ENCODE results near the gene ANAPC10.
"Not testable (repeated sequence)": the region's sequence is repeated elsewhere in the genome, so short reads cannot be mapped to it uniquely, and the experiment has no call there.

Gene ANAPC10, protein sequence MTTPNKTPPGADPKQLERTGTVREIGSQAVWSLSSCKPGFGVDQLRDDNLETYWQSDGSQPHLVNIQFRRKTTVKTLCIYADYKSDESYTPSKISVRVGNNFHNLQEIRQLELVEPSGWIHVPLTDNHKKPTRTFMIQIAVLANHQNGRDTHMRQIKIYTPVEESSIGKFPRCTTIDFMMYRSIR

DNA sequence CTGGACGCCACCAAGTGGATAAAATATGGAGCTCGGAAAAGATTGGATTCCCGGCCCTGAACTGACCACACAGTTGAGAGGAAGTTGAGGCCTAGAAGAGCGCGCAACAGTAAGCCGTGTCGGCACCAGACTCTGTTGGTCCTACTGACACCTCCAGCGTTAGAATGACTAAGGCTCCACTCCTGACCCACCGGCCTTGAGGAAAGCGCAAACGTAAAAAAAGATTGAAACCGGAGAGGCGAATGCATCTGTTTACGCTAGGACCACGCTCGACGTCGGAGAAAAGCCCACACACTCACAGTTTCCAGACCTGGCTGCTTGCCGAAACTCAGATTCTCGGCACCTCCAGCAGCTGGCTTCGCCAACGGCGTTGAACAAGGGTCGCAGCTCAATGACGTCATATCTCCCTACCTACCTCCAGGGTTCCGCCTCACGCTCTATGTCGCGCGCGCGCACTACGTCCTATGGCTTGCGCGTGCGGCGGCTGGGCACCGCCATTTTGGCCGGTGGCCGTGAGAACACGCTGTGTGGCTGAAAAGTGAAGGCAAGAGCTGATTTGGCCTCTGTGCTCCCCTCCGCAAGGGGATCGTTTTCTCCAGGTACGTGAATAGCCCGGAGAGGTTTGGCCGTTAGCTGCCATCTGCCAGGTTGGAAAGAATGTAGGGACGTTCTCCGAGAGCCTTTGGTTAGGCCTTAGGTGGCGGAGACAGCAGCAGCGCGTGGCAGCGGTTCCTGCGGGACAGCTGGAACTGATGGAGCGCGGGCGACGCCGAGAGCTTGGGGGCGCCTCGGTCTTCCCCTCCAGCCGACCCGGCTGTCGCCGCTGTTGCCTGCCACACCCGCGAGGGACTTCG lies at the start of gene ANAPC10, which contains the start of gene ABCE1:
Gene ANAPC10 (minus strand): TSS at position 376 of the 854 bp plus-strand sequence. CDS start 2,097 bp downstream, outside the sequence.
Gene ABCE1 (plus strand): TSS at position 491 of the 854 bp plus-strand sequence. CDS start 6,102 bp downstream, outside the sequence.
- peak; percentile 97 for DNase-seq

DNA sequence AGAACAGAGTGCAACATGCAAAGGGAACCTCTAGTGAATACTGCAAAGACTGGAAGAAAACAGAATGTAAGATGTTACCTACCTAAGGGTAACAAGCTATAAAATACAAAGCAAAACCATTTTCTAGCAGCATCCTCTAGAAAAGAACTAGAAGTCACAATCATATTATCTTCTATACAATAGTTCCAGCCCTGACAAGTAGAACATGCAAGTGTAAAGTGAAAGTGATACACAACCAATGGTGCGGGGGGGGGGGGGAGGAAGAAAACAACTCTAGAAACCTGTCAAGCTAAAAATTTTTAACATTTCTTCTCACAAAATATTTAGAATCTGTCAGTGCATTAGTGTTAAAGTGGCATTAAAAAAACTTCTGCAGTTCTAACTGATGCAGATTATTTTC lies 38.2 kb upstream of the ANAPC10 start:
- DNase-seq, result not testable (repeated sequence)

DNA sequence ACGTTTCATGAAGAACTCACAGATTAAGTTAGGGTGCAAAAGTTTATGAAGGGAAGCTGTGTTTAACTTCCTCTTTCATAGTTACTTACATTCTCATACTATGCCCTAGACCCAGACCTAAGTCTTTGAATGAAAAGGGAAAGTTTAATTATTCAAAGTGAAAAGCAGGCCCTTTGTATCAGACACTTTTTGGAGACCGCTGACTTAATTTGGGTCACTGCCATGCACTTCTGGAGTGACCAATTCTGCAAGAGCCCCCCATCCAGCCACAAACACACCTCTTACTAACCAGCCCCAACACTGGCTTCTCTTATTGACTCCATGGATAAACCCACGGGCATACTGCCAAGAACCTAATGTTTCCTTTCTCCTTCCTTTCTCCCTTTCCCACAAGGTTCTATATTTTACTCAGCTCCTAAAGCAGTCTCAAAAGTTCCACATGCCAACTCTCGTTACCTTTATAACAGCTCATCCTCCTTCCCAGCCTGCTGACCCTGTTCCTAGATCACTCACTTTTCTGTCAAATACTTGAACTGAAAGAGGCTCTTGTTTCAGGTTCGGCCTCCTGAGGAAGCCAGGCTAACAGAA lies 34.6 kb upstream of the ANAPC10 start:
- no peak for DNase-seq

DNA sequence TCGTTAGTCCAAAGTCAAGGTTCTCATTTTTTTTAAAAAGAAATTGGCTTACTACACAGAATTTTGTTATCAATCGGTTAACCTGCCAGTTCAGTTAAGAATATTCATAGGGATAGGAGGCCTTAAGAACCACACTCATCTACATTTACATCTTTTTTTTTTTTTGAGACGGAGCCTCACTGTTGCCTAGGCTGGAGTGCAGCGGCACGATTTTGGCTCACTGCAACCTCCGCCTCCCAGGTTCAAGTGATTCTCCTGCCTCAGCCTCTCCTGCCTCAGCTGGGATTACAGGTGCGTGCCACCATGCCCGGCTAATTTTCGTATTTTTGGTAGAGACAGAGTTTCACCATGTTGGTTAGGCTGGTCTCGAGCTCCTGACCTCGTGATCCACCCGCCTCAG lies 33.9 kb upstream of the ANAPC10 start:
- DNase-seq, result no peak

DNA sequence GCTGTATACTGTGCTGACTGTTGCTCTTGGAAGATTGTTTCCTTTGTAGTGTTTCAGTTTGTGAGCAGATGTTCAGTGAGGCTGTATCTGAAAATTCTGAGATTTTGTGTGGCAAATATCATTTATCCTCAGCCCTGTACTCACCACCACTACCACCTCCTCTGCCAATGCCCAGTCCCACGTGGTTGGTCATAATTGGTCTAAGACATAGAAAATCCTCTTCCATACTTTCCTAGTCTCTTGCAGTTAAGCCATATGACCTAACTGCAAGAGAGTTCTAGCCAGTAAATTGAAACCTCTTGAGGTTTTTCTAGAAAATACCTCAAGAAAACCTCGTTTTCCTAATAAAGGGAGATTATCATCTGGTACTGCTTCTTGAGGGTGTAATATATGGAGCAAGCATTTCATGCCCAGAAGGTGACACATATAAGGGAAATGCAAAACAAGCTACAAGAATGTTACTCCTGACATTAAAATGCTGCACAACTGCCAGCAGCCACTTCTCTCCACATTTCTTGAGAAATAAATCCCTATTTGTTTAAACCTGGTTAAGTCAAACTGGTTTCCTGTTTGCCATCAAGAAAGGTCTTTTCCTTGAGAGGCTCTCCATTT lies 32.9 kb upstream of the ANAPC10 start:
- DNase-seq, result no peak

DNA sequence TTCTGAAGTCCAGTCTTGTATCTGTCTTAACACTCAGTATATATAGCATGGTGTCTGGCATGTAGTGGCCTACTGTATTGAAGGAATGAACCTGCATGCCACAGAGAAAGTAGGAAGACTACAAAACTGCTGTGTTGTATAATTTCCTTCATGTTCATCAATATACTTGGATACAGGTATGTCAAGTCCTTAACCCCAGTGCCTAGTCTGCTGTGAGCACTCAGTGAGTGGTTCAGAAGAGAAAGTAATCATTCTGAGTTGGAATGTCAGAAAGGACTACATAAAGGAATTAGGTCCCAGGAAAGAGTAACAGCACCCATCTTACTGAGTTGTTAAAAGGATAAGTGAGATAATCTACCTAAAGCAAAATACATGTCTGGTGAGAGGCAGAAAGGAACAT lies 32.1 kb upstream of the ANAPC10 start:
- DNase-seq, result no peak

DNA sequence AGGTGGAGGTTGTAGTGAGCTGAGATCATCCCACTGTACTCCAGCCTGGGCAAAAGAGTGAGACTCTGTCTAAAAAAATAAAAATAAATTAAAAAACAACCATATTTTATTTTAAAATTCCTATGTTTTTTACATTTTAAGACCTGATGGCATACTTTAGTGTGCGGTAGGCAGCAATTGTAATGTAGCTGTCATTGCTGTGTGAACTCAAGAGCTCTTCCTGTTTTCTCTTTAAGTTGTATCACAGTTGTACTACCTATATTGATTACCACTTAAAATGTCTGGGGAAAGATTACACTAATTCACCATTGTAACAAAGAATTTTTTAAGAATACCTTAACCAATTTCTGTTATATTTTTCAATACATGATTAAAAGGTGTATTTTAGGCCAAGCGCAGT lies 27.4 kb upstream of the ANAPC10 start:
- no peak for DNase-seq

DNA sequence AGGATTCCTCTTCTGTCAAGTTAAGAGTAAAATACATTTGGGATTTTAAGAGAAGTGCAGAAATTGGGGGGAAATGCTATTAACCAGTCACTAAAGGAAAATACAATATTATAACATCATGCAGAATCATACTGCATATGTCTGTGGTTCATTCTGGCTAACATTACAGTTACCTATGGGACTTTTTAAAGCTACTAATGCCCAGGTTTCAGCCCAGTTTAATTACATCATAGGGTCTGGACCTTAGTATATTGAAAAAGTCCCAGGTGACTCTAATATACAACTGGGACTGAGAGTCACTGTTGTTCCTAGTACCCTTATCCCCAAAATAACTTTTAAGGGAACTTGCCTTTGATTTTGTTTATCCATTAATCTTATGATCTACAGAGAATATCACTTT lies 10.1 kb upstream of the ANAPC10 start:
- DNase-seq, result no peak

DNA sequence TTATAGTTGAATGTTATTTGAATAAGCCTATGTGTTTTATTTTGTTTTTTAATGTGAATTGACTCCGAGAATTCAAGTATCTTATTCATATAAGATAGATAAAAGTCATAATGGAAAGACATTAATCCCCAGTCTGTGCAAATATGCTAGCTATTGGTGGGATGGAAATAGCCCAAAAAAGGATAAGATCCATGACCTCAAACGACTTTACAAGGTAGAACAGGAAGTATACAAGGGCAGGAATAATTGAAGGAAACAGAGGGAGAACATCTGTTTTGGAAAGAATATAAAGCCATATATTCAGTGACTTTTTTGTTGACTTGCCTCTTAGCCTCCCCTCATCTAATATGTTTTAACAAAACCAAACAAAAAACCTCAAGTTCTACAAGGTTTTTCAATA lies 9.1 kb upstream of the ANAPC10 start:
- DNase-seq, result no peak

DNA sequence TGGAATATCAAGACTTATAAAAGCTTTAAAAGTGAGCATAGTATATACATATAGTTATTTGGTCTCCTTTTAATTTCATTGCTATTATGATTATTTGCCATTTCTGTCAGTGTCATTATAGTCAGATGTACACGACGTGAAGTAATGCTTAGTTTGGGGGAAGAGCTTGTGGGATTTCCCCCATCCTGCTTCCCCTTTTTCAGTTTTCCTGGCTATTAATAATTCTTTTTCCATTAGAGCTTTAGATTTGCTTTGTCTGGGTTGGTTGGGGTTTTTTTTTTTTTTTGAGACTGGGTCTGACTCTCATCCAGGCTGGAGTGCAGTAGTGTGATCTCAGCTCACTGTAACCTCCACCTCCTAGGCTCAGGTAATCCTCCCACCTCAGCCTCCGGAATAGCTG lies 5.5 kb upstream of the ANAPC10 start:
- no peak for DNase-seq

DNA sequence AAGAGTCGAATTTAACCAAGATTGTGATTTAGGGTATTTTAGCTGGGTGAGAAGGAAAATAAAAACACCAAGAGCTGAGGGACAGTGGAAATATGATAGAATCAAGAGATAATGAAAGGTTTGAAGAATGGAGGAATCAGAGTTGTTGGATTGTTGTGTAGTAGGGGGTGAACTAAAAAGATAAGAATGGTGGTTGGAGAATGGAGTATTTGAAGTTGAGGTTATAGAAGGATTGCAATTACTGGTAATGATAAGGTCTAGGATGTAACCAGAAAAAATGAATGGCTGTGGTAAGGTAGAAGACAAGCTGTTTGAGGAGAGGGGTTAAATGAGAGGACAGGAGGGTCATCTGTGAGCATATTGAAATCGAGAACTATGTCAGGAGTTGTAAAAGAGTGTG lies 4.6 kb upstream of the ANAPC10 start:
- DNase-seq, result no peak

DNA sequence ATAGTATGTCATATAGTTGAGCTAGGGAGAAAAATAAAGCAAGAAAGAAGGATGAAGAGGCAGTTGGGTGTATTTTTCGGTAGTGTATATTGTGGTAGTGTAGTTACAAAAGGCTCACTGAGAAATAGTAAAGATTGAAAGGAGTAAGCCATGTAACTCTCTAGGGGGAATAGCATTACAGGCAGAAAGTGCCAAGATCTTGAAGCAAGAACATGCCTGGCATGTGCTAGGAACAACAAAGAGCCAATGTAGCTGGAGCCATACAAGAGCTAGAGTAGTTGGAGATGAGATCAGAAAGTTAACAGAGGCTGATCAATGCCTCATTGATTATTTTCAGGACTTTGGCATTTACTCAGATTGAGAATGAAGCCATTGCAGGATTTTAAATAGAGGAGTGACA lies 3.1 kb upstream of the ANAPC10 start:
- no peak for DNase-seq

DNA sequence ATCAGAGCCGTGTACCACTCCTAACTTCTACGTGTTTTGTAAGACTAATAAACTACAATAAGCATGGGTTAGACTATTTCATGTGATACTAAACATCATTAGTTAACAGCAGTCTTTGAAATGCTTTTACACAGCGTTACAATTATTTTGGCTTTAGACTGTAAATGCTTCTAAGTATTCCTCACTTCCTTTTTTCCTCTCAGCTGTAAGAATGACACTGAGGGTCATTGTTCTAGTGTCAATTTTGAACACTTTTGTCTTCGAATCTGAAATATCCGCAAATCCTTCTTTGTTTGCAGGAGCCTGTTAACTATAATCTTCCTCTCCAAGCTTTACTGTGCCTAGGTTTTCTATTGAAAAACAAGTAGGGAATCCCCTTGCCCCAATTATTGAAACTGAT lies 1.7 kb upstream of the ANAPC10 start:
- DNase-seq, result no peak

DNA sequence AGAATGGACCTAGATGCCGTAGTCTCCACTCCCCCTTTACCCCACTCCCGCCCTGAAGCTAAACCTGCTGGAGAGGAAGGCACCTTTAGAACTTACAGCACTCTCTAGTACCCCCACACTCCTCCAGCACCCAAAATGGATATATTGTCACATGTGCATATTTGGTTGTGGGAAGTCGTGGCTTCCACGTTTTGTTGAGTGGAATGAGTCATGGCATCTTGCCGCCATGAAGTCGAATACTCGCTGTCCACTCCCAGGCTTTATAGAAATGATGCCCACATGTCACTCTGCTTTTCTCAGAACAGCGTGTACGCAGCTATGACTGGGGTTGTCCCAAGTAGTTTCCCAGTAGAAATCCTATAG lies 660 bp upstream of the ANAPC10 start:
- peak; percentile 41 for DNase-seq

DNA sequence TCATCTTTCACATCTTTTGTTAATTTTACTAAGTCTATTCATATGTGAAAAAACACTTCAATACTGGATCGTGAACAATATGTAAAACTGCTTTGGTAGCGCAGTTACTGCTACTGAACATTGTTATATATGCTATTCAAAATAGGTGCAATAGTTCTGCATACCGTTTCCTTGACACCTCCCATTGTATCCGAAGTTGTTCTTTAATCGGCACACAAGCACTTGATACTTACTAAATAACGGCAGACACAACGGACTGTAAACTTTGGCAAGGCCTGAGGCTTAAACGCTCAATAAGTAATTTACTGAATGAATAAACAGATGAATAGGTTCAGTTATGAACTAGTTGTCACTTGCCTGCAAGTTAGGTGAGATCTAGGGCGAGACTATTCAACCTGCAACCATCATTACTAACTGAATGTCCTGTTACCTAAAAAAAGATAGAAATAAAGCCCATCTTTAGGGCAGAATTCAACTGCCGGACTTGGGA lies 620 bp downstream of the ANAPC10 start:
- no peak for DNase-seq

DNA sequence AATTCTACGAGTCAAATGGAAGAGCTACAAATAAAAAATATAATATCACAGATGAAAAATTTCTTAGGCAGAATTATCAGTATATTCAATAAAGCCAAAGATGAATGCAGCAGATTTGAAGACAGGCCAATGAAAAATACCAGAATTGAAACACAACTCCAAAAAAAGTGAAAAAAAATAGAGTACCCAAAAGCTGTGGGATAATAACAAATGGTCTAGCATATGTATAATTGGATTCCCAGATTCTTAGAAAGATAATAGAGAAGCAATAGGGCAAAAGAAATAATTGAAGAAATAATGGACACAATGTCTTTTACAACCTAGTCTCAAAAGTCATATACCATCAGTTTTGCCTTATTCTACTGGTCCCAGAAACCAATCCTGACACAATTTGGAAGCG lies 4.4 kb downstream of the ANAPC10 start:
- no peak for DNase-seq

DNA sequence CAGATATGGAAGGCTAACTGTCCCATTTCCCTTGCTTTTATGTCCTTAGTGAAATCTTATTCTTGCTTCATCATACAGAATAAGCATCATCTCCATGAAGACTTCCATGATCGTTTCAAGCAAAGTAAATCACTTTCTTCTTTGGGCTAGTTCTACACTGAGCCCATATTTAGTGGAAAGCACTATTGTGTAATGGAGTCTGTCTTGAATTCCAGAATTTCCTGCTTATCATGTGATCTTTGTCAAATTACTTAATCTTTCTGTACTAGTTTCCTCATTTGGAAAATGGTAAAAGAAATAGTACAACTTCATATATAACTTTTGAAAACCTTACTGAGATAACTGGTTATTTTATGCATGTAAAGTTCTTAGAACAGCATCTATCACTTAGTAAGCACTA lies 7.6 kb downstream of the ANAPC10 start:
- DNase-seq, result no peak

DNA sequence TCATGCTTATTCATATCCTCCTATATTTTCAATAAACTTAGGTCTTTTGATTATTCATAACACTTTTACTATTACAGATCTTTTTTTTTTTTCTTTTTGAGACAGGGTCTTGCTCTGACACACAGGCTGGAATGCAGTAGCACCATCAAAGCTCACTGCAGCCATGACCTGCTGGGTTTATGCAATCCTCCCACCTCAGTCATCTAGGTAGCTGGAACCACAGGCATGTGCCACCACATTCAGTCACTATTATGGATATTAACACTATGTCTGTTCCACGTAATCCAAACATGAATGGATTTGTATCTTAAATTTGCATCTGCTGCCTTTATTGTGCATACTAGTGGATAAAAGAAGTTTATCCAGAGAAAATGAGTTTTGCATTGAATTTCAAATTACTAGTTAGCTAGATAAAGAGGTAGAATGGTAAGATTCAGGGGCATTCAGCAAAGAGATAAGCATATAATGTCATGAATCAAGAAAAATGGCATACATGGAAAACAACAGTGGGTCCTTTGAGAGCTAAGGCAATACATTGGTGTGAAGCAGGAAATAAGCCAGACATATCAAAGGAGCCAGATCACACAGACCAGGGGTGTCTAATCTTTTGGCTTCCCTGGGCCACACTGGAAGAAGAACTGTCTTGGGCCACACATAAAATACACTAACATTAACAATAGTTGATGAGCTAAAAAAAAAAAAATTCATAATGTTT lies 13.9 kb downstream of the ANAPC10 start:
- no peak for DNase-seq

DNA sequence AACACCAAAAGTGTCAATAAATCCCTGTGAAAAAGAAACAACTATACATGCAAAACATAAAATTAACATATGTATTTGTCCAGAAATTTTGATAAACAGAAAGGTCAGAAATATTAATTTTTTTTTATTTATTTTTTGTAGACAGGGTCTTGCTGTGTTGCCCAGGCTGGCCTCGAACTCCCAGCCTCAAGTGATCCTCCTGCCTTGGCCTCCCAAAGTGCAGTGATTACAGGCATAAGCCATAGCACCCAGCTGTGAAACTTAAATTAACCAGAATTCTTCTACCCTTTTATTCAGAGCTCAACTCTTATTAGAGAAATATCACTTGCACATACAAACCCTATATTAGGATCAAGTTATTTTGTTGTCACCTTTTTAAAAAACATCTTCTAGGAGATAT lies 16.2 kb downstream of the ANAPC10 start:
- DNase-seq, result no peak

DNA sequence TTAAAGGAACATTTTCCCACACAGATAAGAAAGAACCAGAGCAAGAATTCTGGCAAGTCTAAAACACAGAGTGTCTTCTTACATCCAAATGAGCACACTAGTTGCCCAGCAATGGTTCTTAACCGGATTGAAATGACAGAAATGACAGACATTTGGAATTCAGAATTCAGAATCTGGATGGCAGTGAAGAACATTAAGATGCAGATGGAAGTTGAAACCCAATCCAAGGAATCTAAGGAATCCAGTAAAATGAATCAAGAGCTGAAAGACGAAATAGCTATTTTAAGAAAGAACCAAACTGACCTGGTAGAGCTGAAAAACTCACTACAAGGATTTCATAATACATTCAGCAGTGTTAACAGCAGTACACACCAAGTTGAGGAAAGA lies 21.5 kb downstream of the ANAPC10 start:
- no peak for DNase-seq

DNA sequence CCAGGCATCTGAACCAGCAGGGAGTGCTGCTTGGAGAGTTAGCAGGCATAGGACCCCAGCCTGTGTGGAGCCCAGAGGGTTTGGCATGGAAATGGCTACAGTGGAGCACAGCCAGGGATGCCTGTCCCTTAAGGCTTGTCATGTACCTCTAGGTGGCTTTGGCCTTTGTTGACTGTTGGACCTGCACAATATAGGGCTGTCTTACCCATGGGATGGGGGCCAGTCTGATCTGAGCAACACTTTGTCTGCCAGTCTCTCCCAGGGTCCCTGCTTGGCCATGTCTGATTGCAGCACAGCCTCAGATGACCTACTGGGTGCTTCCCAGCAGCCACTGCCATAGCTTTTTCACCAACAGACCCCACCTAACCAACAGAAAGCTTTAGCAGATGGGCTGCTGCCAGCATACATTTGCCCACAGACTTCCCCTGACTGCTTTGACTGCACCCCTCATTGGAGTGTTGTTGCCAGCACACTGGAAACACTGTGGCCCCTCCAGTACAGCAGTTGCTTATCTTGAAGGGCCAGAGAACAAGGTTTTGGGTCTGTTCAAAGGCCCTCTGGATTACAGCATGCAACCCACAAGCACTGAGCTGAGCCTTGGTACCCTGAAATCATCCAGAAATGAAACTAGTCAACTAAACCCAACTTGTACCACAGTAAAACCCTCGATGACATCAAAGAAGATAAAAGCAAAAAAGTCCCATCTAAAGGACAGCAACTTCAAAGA lies 22.1 kb downstream of the ANAPC10 start:
- DNase-seq, result no peak

DNA sequence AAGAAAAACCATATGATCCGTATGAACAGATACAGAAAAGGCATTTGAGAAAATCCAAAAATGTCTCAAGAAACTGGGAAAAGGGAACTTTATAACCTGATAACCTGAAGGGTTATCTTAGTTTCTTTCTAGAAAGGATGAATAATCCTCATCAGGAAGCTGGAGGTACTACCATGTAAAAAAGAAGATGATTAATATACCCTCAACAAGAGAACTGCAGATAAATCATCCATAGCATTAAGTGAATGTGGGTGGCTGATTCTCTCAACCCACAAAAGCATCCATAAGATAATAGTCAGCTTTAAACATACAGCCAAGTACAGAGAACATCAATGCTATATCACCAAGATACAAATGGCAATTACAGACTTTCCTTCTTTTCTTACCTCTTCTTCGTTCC lies 26.4 kb downstream of the ANAPC10 start:
- DNase-seq, result no peak
